ENCODE measurements around the gene PAIP2. TPM values are rescaled to one million over a fixed set of nuclear protein-coding genes. Genes with fewer than 3 reads are reported as not detected.

PAIP2 gene
- total RNA-seq, 1 donor from 2014 or later = 47.9 TPM

DNA sequence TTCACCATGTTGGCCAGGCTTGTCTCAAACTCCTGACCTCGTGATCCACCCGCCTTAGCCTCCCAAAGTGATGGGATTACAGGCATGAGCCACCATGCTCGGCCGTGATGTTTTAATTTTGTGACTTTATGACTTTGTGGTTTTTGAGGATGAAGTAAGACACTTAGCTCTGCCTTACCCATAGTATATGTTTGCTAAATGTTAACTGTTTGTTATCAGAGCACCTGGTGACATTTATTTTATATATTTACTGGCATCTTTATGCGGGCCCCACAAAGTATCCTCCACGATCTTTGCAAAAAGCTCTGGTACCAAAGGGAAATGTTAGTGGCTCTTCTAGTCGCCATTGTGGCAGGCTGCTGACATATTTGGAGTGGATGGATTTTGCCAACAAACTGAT, 34.7 kb downstream of the PAIP2 start:
- no peak for TF ChIP-seq CTCF (IDR thresholded peaks at IDR 0.05)
- Mint-ChIP-seq H3K9me3 (ENCODE audit: low read depth) (no peaks in the 10 kb centered on the region), H3K4me1 (ENCODE audit: low read depth) (peaks cover 15% of the 10 kb centered on the region), H3K27me3 (ENCODE audit: low read depth) (no peaks in the 10 kb centered on the region), H3K4me3 (ENCODE audit: unreplicated experiment) (no peak overlapping the region), H3K36me3 (ENCODE audit: low read depth) (peaks cover 7% of the 10 kb centered on the region), H3K27ac (ENCODE audit: unreplicated experiment) (no peak overlapping the region)
- DNase-seq (ENCODE audit: low spot score) = no peak

- no peaks in the 10 kb centered on the region for H3K27me3 Mint-ChIP-seq (ENCODE audit: low read depth)
- H3K9me3 Mint-ChIP-seq (ENCODE audit: low read depth) = no peaks in the 10 kb centered on the region
- H3K36me3 Mint-ChIP-seq (ENCODE audit: low read depth) = peaks cover 3% of the 10 kb centered on the region
- no peak overlapping the region for H3K4me3 Mint-ChIP-seq (ENCODE audit: unreplicated experiment)
- DNase-seq (ENCODE audit: low spot score) = peak; percentile 58
- no peak overlapping the region for H3K27ac Mint-ChIP-seq (ENCODE audit: unreplicated experiment)
- TF ChIP-seq CTCF (IDR thresholded peaks at IDR 0.05) = no peak
- peaks cover 10% of the 10 kb centered on the region for H3K4me1 Mint-ChIP-seq (ENCODE audit: low read depth)
Observed at GRCh38 chr5:139377226-139377625, 35.6 kb downstream of the PAIP2 start.

DNA sequence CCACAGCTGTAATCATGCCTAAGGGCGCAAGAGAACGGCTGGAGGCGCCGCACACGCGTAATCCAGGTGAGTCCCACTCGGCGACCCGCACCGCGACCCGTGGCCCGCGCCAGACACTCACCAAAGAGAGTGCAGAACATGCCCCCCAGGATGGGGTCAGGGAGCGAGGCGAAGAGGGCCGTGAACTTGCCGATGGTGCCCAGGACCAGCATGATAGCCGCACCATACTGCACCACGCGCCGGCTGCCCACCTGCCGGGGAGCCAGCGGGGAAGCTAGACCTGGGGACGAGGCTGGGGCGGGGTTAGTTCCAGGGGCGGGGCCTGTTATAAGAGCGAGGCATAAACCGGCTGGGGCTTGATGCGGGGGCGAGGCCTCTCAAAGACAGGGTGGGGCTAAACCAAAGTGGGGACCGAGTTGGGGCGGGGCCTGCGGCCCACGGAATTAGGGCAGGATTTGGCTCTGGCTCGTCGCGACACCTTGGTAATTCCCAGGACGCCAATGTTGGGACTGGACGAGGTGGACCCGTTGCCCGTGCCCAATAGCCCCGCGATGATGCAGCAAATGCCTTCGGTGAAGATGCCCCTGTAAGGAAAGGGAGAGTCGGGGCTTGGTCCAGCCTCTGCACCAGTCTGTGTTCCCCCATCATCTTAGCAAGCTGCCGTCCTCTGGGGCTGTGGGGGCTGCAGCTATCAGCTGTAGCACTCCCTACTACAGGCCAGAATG, 36.6 kb downstream of the PAIP2 start:
- H3K36me3 Mint-ChIP-seq (ENCODE audit: low read depth) = peaks cover 2% of the 10 kb centered on the region
- no peak overlapping the region for H3K4me3 Mint-ChIP-seq (ENCODE audit: unreplicated experiment)
- H3K27ac Mint-ChIP-seq (ENCODE audit: unreplicated experiment) = no peak overlapping the region
- no peaks in the 10 kb centered on the region for H3K9me3 Mint-ChIP-seq (ENCODE audit: low read depth)
- H3K4me1 Mint-ChIP-seq (ENCODE audit: low read depth) = peaks cover 9% of the 10 kb centered on the region
- no peaks in the 10 kb centered on the region for H3K27me3 Mint-ChIP-seq (ENCODE audit: low read depth)
- TF ChIP-seq CTCF (IDR thresholded peaks at IDR 0.05) = no peak
- DNase-seq (ENCODE audit: low spot score) = peak; percentile 85

- peaks cover 2% of the 10 kb centered on the region for H3K36me3 Mint-ChIP-seq (ENCODE audit: low read depth)
- H3K9me3 Mint-ChIP-seq (ENCODE audit: low read depth) = no peaks in the 10 kb centered on the region
Observed at GRCh38 chr5:139378941-139379361, 37.3 kb downstream of the PAIP2 start.

More at GRCh38 chr5:139378941-139379361, 37.3 kb downstream of the PAIP2 start:
- TF ChIP-seq CTCF (IDR thresholded peaks at IDR 0.05) = no peak
- DNase-seq (ENCODE audit: low spot score) = peak; percentile 74
- Mint-ChIP-seq H3K4me1 (ENCODE audit: low read depth) (peaks cover 2% of the 10 kb centered on the region), H3K27ac (ENCODE audit: unreplicated experiment) (no peak overlapping the region), H3K4me3 (ENCODE audit: unreplicated experiment) (no peak overlapping the region), H3K27me3 (ENCODE audit: low read depth) (no peaks in the 10 kb centered on the region)
